ENCODE measurements around the gene ARMC9.

- TF ChIP-seq POLR2AphosphoS5 (IDR thresholded peaks at IDR 0.05; ENCODE audit: insufficient read depth, low read depth, low read length) (no peak), CTCF (IDR thresholded peaks at IDR 0.05; ENCODE audit: extremely low read depth in 1 of 2, insufficient read depth in 1 of 2, low read depth in 1 of 2, low read length in 2 of 2) (no peak), JUN (IDR thresholded peaks at IDR 0.05; ENCODE audit: borderline replicate concordance, insufficient read depth, insufficient read length, low read depth) (no peak), POLR2A (IDR thresholded peaks at IDR 0.05; ENCODE audit: low read depth, low read length) (no peak), MAX (IDR thresholded peaks at IDR 0.05; ENCODE audit: insufficient read depth, insufficient read length) (no peak), EZH2 (IDR thresholded peaks at IDR 0.05; ENCODE audit: borderline replicate concordance, low read depth, low read length, severe bottlenecking) (no peak), MYC (IDR thresholded peaks at IDR 0.05; ENCODE audit: low read depth, low read length) (no peak), GATA2 (IDR thresholded peaks at IDR 0.05; ENCODE audit: insufficient read depth, insufficient read length, low read depth, low read length) (no peak), FOS (IDR thresholded peaks at IDR 0.05; ENCODE audit: borderline replicate concordance, insufficient read depth, low read length) (no peak)
Observed at GRCh38 chr2:231200805-231201474, 2.5 kb downstream of the ARMC9 start.

Data from endothelial cell of umbilical vein (primary cell).